Activated T-helper 1 cell treated with anti-CD3 and anti-CD28 coated beads, Interleukin-2, amount 50 U/mL, for 16 hours (primary cell): ENCODE results near the gene RAB11FIP4.

Experiments
- DNase-seq, 2 donors: peaks; one replicate each; pipeline ENCODE4 v3.0.0-alpha.2; 2020; ENCODE audit warnings: low read depth in 1 of 2, low spot score in 1 of 2

Gene RAB11FIP4

DNA sequence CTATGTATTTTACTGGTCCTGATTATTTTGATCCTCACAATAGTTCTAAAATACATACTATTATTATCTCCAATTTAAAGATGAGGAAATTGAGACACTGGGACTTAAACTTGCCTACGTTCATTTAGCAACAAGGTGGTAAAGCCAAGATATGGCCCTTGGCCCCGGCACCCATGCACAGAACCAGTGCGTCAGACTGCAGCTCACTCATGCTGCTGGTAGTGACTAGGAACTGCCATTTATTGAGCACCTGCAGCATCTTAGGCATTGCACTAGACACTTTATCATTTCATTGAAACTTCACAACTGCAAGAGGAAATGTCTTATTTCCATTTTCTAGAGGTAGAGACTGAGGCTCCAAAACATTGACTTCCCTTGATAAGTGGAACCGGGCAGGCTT lies 93.3 kb downstream of the RAB11FIP4 start:
- DNase-seq = no peak

DNA sequence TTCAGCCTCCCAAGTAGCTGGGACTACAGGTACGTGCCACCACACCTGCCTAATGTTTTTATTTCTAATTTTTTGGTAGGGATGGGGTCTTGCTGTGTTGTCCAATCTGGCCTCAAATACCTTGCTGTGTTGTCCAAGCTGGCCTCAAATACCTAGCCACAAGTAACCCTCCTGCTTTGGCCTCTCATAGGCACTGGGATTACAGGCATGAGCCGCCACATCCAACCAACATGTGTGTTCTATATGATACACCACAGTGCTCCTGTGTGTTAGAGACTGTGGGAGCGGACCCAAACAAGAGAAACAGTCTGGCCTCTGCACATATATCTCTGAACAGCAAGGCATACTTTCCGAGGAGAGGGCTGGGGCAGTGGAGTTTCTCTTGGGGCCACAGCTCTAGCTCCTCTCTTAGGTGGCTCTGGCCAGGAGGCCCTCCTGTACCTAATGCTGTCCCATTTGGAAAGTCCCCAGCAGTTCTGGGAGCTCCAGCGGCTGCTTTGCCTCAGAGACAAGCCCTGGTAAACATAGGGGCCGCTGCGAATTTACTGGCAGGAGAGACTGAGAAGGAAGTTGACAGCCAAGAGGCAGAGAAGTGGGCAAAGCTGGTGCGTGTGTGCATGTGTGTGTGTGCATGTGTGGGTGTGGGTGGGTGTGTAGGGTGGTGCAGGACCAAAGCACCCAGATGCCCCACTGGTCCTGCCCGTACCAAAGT lies 95.0 kb downstream of the RAB11FIP4 start:
- no peak for DNase-seq

DNA sequence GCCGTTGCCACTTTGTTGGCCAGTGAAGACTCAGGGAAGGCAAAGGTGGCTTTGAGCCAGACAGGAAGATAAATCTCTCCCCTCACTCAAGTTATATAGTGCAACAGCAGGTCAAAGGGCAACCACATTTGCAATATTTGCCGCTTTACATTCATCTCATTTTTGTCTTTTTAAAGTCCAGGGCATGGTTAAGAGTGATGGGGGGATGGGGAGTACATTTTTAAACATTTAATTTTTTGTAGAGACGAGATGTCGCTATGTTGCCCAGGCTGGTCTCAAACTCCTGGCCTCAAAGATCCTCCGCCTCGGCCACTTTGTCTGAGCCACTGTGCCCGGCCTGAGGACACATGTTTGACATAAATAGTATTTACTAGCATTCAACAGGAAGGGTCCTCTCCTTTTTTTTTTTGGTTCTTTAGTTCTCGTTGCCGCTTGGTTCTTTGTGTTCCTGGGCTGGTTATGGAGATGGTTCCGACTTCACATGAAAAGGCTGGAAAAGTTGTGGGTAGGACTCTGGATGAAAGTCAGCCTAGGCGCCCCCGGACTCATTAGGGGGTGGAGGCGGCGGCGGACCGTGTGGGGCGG lies 95.7 kb downstream of the RAB11FIP4 start:
- no peak for DNase-seq

DNA sequence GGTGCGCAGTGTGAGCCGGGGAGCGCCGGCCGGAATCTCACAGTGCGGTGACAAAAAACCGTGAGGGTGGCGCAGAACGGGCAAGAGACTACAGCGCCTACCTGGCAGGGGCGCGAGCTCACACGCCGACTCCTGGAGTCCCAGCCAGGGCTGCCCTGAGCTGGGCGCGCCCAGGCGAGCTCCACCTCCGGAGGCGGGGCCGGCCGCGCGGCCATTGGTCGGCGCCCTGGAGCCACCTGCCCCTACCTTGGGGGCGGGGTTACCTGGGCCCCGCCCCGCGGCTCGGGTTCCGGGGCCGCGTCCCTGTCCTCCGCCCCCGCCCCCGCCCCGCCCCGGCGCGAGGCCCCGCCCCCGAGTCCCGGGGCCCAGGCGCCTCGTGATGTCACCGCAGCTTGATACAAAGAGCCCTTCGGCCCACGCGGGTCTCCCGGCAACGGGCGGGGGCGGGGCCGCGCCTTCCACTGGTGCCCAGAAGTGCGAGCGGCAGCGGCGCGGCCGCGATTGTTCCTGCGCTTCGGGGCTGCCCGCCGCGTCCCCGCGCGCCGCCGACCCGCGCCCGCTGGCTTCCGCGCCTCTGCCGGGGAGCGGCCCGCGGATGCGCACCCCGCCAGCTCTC lies 96.3 kb downstream of the RAB11FIP4 start:
- peak; percentile 89 to 94 for DNase-seq

DNA sequence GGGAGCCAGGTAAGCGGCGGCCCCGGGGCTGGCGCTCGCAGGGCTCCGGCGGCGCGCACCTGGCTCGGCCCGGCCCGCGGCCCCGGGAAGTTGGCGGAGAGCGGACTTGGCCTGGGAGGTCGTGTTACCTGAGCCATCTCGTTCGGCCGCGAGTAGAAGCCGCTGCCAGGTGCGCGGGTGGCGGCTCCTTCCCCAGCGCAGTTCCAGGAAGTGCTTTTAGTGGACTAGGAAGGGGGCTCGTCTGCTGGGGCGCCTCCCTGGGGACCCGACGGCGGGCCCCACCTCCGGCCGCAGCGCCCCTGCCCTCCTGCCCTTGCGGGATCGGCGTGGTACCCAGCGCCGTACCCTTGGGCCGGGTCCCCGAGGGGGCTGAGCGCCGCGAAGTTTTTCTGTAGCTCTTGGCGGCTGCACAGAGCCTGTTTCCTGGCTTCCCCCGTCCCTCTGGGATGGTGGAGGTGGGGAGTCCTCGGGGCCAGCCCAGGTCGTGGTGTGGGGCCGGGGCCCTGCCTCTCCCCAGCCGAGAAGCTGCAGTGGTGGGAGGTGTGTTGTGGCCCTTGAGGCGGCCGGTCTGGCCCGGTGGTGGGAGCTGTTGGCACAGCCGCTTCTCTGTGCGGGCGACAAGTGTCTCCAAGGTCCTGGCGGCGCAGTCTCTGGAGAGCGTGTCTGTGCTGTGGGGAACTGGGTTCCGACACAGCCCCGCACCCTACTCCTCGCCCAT lies 96.9 kb downstream of the RAB11FIP4 start:
- no peak for DNase-seq

DNA sequence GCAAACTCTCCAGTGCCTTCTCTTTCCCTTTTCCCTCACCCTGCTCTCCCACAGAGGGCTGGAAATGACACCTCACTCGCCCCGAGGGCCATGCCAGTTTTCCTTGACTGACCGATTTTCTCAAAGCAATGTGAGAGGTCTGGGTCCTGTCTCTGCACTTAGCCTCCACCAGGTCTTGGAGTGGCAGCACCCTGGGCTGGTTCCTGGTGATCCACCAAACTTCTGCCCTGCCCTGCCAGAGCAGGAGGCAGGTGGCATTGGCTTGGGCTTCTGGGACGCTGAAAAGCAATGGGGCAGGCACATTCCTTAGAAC lies 97.5 kb downstream of the RAB11FIP4 start:
- DNase-seq = no peak

DNA sequence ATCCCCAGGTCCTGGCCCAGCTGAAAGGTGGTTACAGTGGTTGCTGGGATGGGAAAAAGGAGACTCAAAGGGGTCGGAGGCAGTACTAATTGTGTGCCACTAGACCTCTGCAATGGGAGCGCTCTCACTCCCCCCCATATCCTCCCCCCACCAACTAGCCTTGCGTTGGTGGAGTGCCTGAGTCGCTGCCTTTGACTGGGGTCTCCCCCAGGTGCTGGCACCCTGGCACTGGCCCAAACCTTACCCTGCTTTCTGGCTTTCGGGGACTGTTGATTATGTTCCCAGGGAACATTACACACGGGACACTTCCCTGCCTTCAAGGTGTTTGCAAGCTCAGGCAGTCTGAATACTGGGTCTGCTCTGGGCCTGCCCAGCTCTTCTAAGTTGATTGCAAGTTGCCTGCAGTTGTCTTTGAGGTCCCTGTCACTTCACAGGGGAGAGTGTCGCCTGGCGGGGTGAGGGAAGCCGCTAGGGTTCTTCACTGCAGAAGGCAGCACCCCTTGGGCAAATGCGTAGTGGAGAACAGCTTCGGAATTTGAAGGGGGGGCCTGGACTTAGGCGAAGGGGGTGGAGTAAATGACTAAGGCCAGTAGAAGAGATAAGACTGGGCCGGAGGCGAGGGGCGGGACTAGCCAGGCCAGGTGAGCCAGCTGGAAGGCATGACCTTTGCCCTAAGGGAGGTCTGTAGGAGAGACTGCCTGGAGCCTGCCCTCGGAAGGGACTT lies 98.0 kb downstream of the RAB11FIP4 start:
- DNase-seq = no peak

DNA sequence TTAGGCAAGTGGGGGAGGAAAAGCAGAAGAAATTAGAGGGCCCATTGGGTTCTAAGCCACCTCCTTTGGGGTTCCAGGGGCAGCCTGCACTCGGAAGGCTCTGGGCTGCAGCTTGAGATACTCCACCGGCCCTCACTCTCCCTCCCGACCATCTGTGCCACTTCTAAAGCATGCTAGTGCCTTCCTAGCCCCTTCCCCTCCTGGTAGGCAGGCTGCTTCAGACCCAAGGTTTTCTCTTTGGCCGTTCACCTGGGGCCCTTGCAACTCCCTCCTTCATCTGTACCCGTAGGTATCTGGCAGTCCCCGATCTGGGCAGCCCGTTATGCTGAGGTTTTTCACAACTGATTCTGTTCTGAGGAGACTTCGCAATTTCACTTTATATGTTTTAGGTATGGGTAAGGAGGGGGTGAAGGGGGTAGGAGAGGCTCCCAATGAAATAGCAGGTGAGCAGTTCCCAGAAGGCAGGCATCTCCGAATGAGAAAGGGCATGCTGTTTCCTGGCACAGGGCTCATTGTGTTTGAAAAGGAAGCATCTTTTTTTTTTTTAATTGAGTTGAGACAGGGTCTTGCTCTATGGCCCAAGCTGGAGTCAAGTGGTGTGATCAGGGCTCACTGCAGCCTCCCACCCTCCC lies 98.7 kb downstream of the RAB11FIP4 start:
- DNase-seq = no peak

DNA sequence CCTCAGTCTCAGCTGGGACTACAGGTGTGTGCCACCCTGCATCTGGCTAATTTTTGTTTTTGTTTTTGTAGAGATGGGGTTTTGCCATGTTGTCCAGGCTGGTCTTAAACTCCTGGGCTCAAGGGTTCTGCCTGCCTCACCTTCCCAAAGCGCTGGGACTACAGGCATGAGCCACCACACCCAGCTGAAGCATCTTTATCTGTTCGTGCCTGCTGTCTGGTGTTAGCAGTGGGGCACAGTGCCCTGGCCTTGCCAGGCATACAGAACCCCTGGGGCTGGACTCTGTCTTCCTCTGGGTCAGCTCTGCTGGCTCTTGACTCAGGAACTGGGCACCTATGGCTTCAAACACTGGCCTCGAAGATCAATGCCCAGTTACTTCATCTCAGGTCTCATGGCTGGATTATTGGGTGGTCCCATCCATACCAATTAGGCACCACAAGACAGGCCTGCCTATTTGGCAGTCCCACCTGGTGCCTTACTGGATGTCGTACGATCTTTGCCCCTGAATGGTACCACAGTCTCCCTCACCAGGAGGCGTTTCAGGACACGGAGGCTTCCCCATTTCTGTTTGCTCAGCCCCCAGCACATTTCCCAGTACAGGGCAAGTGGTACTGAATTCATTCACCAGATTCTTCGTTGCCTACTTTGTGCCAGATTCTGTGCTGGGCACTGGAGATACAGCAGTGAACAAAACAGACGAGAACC lies 99.3 kb downstream of the RAB11FIP4 start:
- DNase-seq = no peak

DNA sequence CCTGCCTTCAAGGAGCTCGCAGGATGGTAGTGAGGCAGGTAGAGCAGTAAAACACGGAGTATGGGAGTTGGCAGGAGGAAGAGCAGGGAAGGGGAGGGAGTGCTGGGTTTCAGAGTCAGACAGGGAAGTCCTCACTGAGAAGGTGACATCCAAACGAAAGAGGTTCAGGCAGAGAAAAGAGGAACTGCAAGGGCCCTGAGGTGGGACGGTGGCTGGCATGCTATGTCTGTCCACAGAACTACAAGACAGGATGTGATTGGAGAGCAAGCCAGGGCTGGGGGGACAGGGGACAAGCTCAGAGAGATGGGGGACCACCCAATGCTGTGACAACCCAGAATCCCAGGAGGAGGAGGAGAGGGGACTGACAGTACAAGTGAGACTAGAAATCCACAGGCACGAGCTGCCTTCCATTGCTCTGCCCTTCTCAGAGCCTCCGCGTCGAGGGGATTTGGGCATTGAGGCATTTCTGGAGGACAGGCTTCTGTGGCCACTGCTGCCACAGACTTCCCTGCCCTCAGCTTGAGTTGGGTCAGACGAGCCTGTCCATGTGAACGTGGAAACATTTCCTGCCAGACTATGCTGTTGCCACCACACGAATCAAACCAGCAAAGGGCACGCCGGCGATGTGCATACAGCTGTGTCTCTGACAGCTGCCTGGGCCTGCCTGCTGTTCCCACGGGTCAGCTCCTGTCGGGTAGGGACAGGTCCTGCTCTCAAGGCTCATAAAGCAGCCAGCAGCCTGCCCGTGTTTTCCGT lies 100.1 kb downstream of the RAB11FIP4 start:
- no peak for DNase-seq

DNA sequence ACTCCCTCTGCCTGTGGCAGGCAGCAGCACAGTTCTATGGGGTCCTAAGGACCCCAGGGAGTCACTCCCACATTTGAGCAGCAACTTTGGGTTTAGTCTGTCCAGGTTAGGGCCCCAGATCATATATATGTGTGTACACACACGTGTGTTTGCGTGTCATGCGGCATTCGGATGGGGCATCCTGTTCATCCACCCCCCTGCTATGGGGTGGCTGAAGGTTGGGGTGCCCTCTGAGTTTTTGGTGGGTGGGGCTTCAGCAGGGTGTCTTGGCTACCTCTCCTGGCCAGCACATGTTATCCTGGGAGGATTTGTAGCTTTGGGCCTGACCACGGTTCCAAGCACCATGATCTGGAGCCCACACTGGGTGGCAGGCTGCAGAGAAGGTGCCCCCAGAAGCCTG lies 100.7 kb downstream of the RAB11FIP4 start:
- DNase-seq = no peak

DNA sequence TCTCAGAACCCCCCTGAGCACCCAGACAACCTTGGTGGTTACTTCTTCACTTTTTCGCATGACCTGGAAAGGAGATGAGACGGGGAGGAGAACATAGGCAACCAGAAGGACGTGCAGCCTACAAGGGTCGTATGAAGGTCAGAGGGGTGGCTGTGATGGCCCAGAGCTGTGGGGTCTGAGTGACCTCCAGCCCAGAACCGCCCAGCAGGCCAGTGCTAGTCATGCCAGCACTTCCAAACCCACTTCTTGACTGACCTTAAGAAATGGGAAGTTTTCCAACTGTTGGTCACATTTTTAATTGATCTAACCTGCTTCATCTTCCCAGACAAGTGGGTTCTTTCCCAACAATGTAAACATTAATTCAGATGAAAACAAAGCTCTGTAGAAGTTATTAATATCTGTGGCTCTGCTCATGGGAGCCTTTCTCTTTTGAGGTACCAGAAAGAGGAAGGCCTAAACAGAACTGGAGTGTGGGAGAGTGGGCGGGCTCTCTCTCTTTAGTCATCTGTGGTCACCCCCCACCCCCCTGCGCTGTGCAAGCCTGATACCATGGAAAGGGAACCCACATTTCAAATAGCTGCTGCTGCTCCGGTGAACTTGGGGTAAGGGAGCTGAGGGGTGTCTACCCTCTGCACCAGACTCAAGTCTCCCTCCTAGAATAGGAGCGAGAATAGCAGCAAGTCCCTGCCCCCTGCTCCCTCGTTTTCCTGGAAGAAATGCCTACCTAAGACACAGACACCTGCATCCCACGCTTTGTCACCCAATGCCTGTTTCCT lies 101.6 kb downstream of the RAB11FIP4 start:
- DNase-seq = peak in 1 of 2 donors; percentile 60

DNA sequence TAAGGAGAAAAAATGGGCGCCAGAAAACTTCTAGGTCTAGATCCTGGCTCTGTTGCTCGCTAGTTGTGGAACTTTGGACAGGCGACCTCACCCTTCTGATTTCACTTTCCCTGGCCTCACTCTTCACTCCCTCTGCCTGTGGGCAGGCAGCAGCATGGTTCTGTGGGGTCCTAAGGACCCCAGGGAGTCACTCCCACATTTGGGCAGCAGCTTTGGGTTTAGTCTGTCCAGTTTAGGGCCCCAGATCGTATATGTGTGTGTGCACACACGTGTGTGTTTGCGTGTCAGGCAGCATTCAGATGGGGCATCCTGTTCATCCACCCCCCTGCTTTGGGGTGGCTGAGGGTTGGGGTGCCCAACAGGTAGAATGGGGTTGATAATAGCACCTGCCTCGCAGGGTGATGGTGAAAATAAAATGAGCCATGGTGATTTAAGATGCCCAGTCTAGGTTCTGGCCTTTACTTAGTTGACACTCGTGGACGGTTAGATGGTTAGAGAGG lies 102.2 kb downstream of the RAB11FIP4 start:
- DNase-seq = no peak

DNA sequence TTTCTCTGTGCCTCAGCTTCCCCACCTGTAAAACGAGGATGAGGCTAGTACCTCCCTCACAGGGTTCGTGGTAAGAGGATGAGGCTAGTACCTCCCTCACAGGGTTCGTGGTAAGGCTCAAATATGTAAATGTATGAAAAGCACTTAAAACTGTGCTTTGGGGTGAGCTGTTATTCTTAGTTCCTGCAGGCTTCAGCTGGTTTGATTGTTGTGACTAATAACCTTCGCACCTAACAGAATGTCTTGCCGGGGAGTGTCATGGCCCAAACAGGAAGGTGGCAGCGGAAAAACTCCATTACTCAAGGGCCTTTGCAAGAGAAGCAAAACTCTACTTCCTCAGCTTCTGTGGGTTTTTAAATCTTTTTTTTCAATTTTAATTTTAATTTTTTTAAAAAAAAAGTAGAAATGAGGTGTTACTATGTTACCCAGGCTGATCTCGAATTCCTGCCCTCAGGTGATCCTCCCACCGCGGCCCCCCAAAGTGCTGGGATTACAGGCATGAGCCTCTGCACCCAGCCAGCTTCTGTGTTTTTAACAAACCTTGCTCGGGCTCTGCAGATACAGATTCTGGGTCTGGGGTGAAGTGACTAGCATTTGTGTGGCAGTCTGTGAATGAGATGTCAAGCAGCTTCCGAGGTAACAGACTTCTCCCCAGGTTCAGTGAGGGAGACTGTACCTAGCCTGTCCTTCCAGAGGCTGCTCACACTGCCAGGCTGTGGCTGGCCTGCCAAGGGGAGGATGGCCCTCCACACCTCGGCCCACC lies 103.0 kb downstream of the RAB11FIP4 start:
- peak; percentile 39 to 47 for DNase-seq

DNA sequence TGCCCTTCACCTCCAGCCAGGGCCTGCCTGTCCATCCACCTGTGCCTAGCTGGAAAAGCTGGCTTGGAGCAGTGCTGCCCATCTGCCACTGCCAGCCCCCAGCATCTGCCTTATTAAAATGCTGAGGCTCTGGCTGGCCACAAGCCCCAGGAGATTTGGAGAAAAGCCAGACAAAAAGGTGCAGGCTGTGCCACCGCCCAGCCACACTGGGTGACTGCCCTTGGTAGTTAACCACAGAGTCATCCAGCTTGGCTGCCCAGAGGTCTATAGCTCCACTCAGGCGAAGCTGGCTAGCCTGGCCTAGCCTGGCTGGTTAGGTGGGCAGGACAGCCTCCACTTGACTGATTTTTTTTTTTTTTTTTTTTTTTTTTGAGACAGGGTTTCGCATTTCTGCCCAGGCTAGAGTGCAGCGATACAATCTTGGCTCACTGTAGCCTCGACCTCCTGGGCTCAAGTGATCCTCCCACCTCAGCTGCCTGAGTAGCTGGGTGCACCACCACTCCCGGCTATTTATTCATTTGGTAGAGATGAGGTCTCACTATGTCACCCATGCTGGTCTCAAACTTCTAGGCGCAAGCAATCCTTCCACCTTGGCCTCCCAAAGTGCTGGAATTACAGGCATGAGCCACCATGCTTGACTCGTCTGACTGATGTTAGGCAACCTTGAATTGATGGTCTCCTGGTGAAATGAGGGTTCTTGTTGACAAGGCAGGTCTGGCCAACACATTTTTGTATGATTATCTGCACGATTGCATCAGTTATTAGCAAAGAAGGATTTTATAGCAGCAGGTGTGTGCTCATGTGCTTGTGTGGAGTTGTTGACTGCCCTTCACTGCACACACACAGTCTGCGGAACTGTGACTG lies 103.8 kb downstream of the RAB11FIP4 start:
- no peak for DNase-seq

DNA sequence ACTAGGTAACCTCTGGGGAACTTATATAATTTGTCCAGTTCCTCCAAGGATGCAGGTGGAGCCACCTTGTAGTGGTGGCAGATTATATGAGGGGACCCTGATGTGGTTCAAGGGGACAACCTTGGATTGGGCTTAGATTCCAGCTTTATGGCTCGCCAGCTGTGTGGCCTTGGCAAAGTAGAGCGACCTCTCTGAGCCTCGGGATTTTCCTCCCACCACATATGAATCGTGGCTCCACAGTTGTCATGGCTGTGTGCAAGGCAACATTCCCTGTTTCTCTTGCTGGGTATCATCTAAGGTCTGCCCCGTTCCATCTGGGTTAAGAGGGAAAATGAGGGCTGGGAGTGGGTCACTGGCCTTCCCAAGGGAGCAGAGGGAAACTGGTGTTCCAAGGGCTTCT lies 104.6 kb downstream of the RAB11FIP4 start:
- DNase-seq = no peak

DNA sequence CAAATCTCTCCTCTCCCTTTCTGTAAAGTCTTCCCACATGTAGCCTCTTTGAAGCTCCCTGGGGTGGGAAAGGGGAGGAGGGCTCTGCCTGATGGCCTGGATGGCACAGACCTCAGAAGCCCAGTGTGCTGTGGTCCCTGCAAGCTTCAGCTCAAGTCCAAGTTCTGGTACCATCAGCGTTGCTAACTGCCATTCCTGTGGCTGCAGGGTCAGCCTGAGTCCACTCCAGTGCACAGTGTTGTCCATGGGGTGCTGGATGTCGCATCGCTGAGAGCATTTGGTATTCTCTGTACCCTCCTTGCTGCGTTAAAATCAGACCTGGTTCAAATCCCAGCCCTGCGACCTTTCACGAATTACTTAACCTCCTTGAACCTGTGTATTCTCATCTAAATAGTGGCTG lies 105.1 kb downstream of the RAB11FIP4 start:
- no peak for DNase-seq
